HepG2 (cell line): ENCODE measurements around the gene SLC39A3. TPM values are rescaled to one million over a fixed set of nuclear protein-coding genes. Genes with fewer than 3 reads are reported as not detected.

ENCODE experiments used
- ATAC-seq: fragments of 200-7000 bp; cut with Tn5 transposase; 3 replicates; pipeline ENCODE4 v1.9.1; 2020; ENCODE audit warnings: mild to moderate bottlenecking, moderate library complexity
- BruUV-seq: library from RNA; stranded (reverse); fragments of 400-500 nt; replicated peaks from 2 replicates; lab custom pipeline; 2021; lab: Mats Ljungman, UMichigan
- CTCF ChIA-PET: fragments of 300-600 bp; formaldehyde crosslinking; extraction: SDS; loops from one replicate; lab custom pipeline; 2021; ENCODE audit warnings: low total read pairs, inconsistent platforms, low intra/inter-chr PET ratio; lab: Yijun Ruan, JAX
- POLR2A ChIA-PET: fragments of 350-600 bp; sonication (Branson Sonifier 250); formaldehyde crosslinking; loops from one replicate; lab custom pipeline; 2020; ENCODE audit warnings: antibody characterized with exemption, inconsistent platforms; lab: Yijun Ruan, JAX
- DNase-seq: peaks from one replicate; pipeline ENCODE4 v3.0.0-alpha.2; 2015; ENCODE audit warnings: low spot score
- FAIRE-seq: peaks from 3 replicates; lab custom pipeline; 2011; peaks lifted over from hg19 to GRCh38; lab: Jason Lieb, UNC
- H2AFZ ChIP-seq: one replicate; pipeline ENCODE4 v1.6.1; 2011; ENCODE audit warnings: low read length, inconsistent platforms
- H3K27ac ChIP-seq: fragments of 300-600 bp; 3 replicates; pipeline ENCODE4 v1.8.0; 2011; ENCODE audit warnings: mixed run types, mild to moderate bottlenecking, mixed read lengths, low read length, inconsistent platforms; ENCODE audit not compliant: insufficient read depth; ENCODE audit errors: extremely low read length
- H3K27me3 ChIP-seq, 2 experiments: fragments of 200-600 bp in 1 of 2; 2 replicates in 1 of 2; 3 replicates in 1 of 2; pipeline versions ENCODE4 v1.6.0 to v1.8.0; 2011; ENCODE audit warnings: low read length in 2 of 2, mild to moderate bottlenecking in 2 of 2, moderate library complexity in 2 of 2, inconsistent platforms in 1 of 2; ENCODE audit not compliant: insufficient read depth in 2 of 2, control insufficient read depth in 1 of 2
- H3K36me3 ChIP-seq, 2 experiments: fragments of 200-600 bp in 1 of 2; replicated peaks in 1 of 2; 2 replicates in 1 of 2; 3 replicates in 1 of 2; pipeline versions ENCODE4 v1.5.1 to v1.8.0; 2011; ENCODE audit warnings: low read length in 2 of 2, inconsistent platforms in 1 of 2; ENCODE audit not compliant: insufficient read depth in 2 of 2, control insufficient read depth in 1 of 2
- H3K4me1 ChIP-seq: 2 replicates; pipeline ENCODE4 v1.5.1; 2012; ENCODE audit warnings: low read length, inconsistent platforms; ENCODE audit not compliant: insufficient read depth
- H3K4me2 ChIP-seq: 2 replicates; pipeline ENCODE4 v1.6.0; 2011; ENCODE audit warnings: low read depth, low read length, inconsistent platforms
- H3K4me3 ChIP-seq, 3 experiments: fragments of 200-600 bp in 1 of 3; sonication (generic), shearing (Covaris generic) in 1 of 3; replicated peaks in 1 of 3; 2 replicates each; pipeline ENCODE4 v1.5.1; 2011 to 2016; ENCODE audit warnings: low read length in 3 of 3, inconsistent platforms in 2 of 3, low read depth in 2 of 3, mild to moderate bottlenecking in 2 of 3, control low read depth in 1 of 3, mixed read lengths in 1 of 3; ENCODE audit not compliant: insufficient read depth in 1 of 3
- H3K79me2 ChIP-seq: one replicate; pipeline ENCODE4 v1.6.1; 2011; ENCODE audit warnings: low read length, inconsistent platforms; ENCODE audit not compliant: insufficient read depth
- H3K9ac ChIP-seq: 2 replicates; pipeline ENCODE4 v1.6.0; 2011; ENCODE audit warnings: mild to moderate bottlenecking, low read depth, low read length, inconsistent platforms; ENCODE audit not compliant: insufficient read depth
- H3K9me3 ChIP-seq: 2 replicates; pipeline ENCODE4 v1.5.1; 2012; ENCODE audit warnings: mild to moderate bottlenecking, low read length
- H4K20me1 ChIP-seq: 2 replicates; pipeline ENCODE4 v1.6.0; 2011; ENCODE audit warnings: inconsistent platforms, mild to moderate bottlenecking, low read length, moderate library complexity; ENCODE audit not compliant: insufficient read depth
- ETV5 ChIP-seq: IDR thresholded peaks from 2 replicates; pipeline ENCODE4 v1.6.1; 2018; ENCODE audit warnings: missing biosample characterization, missing genetic modification reagents, inconsistent platforms, borderline replicate concordance
- NR3C1 ChIP-seq: sonication (generic); formaldehyde crosslinking; IDR thresholded peaks from 2 replicates; pipeline ENCODE4 v1.4.0; 2020; ENCODE audit warnings: missing genetic modification reagents
- RARA ChIP-seq: IDR thresholded peaks from 2 replicates; pipeline ENCODE4 v1.6.1; 2016; ENCODE audit warnings: missing genetic modification reagents, missing compliant biosample characterization
- SAP130 ChIP-seq: IDR thresholded peaks from 2 replicates; pipeline ENCODE4 v1.6.1; 2016; ENCODE audit warnings: low read depth
- ZBTB38 ChIP-seq: sonication (generic); formaldehyde crosslinking; IDR thresholded peaks from 2 replicates; pipeline ENCODE4 v1.5.1; 2020; ENCODE audit warnings: mild to moderate bottlenecking, missing genetic modification reagents
- ZMYM3 ChIP-seq: sonication (generic); formaldehyde crosslinking; IDR thresholded peaks from 2 replicates; pipeline ENCODE4 v1.5.1; 2020; ENCODE audit warnings: mild to moderate bottlenecking, missing genetic modification reagents
- ZNF124 ChIP-seq: sonication (generic); formaldehyde crosslinking; IDR thresholded peaks from 2 replicates; pipeline ENCODE4 v1.4.0; 2020; ENCODE audit warnings: missing genetic modification reagents
- ZNF224 ChIP-seq: sonication (generic); formaldehyde crosslinking; IDR thresholded peaks from 2 replicates; pipeline ENCODE4 v1.5.0; 2020; ENCODE audit warnings: mild to moderate bottlenecking, missing genetic modification reagents
- ZNF232 ChIP-seq: sonication (generic); formaldehyde crosslinking; IDR thresholded peaks from 2 replicates; pipeline ENCODE4 v1.4.0; 2020; ENCODE audit warnings: missing genetic modification reagents, borderline replicate concordance
- ZNF33B ChIP-seq: sonication (generic); formaldehyde crosslinking; IDR thresholded peaks from 2 replicates; pipeline ENCODE4 v1.5.1; 2020; ENCODE audit warnings: mild to moderate bottlenecking, missing genetic modification reagents
- ZNF672 ChIP-seq: sonication (generic); formaldehyde crosslinking; IDR thresholded peaks from 2 replicates; pipeline ENCODE4 v1.8.1; 2022; ENCODE audit warnings: missing genetic modification reagents
- WGBS: methylation state at CpG from one replicate; pipeline ENCODE4 v1.1.6; 2017; ENCODE audit warnings: low lambda C conversion rate; 5-methylcytosine and 5-hydroxymethylcytosine counted together
- in situ Hi-C: cut with HindIII; loops from 2 replicates; pipeline ENCODE4 v1.10.0; 2017; ENCODE audit warnings: low pct_unique_long_range_greater_than_20kb; ENCODE audit not compliant: extremely low pct_ligation_motif_present
- intact Hi-C: fragments of 100-400 bp; cut with micrococcal nuclease; formaldehyde crosslinking; loops from one replicate; pipeline ENCODE4 v1.10.0; 2022; ENCODE audit not compliant: unreplicated experiment
- polyA plus RNA-seq, 8 experiments: library from polyadenylated mRNA; depleted of rRNA in 3 of 8; stranded (reverse) in 7 of 8; unstranded in 1 of 8; fragments of >200 nt; fragmentation: Illumina TruSeq in 4 of 8; extraction: Trizol in 4 of 8; gene quantifications; 2 replicates each; pipeline versions ENCODE4 v1.2.1 to v1.2.3, GENCODE V29; 2011 to 2016; ENCODE audit warnings: low read depth in 4 of 8, missing spikeins in 1 of 8, mixed read lengths in 1 of 8; ENCODE audit not compliant: insufficient read depth in 1 of 8
- total RNA-seq, 5 experiments: library from RNA; depleted of rRNA; stranded (reverse); fragments of >200 nt; fragmentation: Illumina TruSeq; extraction: Trizol; gene quantifications; 2 replicates each; pipeline ENCODE4 v1.2.3, GENCODE V29; 2016; ENCODE audit warnings: low read depth in 1 of 5
- TF ChIP-seq, protein P1 (sequence below): IDR thresholded peaks from 2 replicates; pipeline ENCODE4 v1.4.0; 2020; ENCODE audit warnings: mild to moderate bottlenecking, missing genetic modification reagents
- TF ChIP-seq, protein P2 (sequence below): sonication (generic); formaldehyde crosslinking; IDR thresholded peaks from 2 replicates; pipeline ENCODE4 v1.4.0; 2020; ENCODE audit warnings: missing genetic modification reagents, mild to moderate bottlenecking, borderline replicate concordance
- TF ChIP-seq, protein P3 (sequence below): sonication (generic); formaldehyde crosslinking; IDR thresholded peaks from 2 replicates; pipeline ENCODE4 v1.8.0; 2022; ENCODE audit warnings: mild to moderate bottlenecking, missing genetic modification reagents

The SLC39A3 gene
- total and polyA plus RNA-seq, 2 of the 13 experiments (the other 11 are each of a cell fraction or from before 2014, with no cell fraction given), result 33.6 to 41.6 TPM

DNA sequence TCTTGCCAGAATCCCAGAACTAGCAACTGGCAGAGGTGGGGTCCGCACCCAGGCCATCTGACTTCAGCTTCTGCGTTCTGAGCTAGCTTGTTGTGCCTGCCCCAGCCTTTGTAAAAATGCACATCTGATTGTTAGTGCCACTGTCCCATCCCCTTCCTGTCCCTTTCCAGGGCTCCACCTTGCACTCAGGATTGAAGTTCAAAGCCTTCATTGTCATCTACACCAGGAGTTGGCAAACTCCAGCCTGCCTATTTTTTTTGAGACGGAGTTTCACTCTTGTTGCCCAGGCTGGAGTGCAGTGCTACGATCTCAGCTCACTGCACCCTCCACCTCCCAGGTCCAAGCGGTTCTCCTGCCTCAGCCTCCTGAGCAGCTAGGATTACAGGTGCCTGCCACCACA is 48.4 kb upstream of the SLC39A3 start (continued):
- peak; percentile 42 for TF ChIP-seq SAP130 (CRISPR knock-in tag)
- TF ChIP-seq ZMYM3 (CRISPR knock-in tag), result no peak
- TF ChIP-seq ZNF33B (CRISPR knock-in tag), result no peak
- TF ChIP-seq RARA (CRISPR knock-in tag), result peak; percentile 53; the same call in 1 of the 2 replicates
- TF ChIP-seq ETV5 (CRISPR knock-in tag), result peak; percentile 31; the same call in 1 of the 2 replicates
- TF ChIP-seq ZBTB38 (CRISPR knock-in tag), result 0 out of 2 replicates have a peak, but pooled peaks have one; percentile 29
- TF ChIP-seq ZNF124 (CRISPR knock-in tag), result no peak

DNA sequence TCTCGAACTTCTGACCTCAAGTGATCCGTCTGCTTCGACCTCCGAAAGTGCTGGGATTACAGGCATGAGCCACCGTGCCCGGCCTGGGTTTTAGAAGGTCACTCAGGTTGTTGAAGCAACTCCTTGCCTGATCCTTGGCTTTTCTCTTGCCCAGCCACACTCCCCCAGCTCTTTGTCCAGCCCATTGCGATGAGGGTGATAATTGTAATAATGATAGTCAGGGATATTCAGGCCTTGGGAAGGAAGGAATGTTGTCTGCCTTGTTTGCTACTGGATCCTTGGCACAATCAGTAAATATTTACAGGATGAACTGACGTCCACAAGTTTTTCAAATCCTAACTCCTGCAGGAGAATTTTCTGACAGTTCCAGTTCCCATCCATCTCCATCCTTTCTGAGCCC is 47.3 kb upstream of the SLC39A3 start:
- in situ Hi-C loops, result no loop called here
- Histone ChIP-seq H4K20me1 (peaks cover 15% of the 10 kb centered on the region), H2AFZ (no peak overlapping the region), H3K27me3 (no peaks in the 10 kb centered on the region; a peak in 1 of 5 replicates), H3K27ac (no peak overlapping the region), H3K9ac (no peak overlapping the region), H3K4me3 (no peak overlapping the region), H3K36me3 (peaks cover 1 to 13% of the 10 kb centered on the region in 2 experiments; a peak in 2 of 5 replicates), H3K79me2 (peaks cover 44% of the 10 kb centered on the region), H3K4me1 (peaks cover 76% of the 10 kb centered on the region), H3K4me2 (peak overlapping the region; percentile 38; the same call in 1 of the 2 replicates), H3K9me3 (no peaks in the 10 kb centered on the region)
- CTCF ChIA-PET, result no interaction called here
- no TSS peak for BruUV-seq
- WGBS, result 84% methylated on average over 8 of the region's 8 CpGs
- DNase-seq (no peak), ATAC-seq (no peak), FAIRE-seq (no peak)
- POLR2A ChIA-PET, result interaction anchor here (1.2 to 2.2 kb wide), 2 partner anchors 24 to 80 kb away, joined by 3 to 6 read pairs; partner anchors contain the start of gene ZNF556
- intact Hi-C loops, result no loop called here
- no peak for TF ChIP-seq ZNF232 (CRISPR knock-in tag)
- TF ChIP-seq, protein P1, sequence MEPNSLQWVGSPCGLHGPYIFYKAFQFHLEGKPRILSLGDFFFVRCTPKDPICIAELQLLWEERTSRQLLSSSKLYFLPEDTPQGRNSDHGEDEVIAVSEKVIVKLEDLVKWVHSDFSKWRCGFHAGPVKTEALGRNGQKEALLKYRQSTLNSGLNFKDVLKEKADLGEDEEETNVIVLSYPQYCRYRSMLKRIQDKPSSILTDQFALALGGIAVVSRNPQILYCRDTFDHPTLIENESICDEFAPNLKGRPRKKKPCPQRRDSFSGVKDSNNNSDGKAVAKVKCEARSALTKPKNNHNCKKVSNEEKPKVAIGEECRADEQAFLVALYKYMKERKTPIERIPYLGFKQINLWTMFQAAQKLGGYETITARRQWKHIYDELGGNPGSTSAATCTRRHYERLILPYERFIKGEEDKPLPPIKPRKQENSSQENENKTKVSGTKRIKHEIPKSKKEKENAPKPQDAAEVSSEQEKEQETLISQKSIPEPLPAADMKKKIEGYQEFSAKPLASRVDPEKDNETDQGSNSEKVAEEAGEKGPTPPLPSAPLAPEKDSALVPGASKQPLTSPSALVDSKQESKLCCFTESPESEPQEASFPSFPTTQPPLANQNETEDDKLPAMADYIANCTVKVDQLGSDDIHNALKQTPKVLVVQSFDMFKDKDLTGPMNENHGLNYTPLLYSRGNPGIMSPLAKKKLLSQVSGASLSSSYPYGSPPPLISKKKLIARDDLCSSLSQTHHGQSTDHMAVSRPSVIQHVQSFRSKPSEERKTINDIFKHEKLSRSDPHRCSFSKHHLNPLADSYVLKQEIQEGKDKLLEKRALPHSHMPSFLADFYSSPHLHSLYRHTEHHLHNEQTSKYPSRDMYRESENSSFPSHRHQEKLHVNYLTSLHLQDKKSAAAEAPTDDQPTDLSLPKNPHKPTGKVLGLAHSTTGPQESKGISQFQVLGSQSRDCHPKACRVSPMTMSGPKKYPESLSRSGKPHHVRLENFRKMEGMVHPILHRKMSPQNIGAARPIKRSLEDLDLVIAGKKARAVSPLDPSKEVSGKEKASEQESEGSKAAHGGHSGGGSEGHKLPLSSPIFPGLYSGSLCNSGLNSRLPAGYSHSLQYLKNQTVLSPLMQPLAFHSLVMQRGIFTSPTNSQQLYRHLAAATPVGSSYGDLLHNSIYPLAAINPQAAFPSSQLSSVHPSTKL, result no peak
- no peak for TF ChIP-seq NR3C1 (CRISPR knock-in tag)
- no peak for TF ChIP-seq ZNF672 (CRISPR knock-in tag)
- TF ChIP-seq, protein P2, sequence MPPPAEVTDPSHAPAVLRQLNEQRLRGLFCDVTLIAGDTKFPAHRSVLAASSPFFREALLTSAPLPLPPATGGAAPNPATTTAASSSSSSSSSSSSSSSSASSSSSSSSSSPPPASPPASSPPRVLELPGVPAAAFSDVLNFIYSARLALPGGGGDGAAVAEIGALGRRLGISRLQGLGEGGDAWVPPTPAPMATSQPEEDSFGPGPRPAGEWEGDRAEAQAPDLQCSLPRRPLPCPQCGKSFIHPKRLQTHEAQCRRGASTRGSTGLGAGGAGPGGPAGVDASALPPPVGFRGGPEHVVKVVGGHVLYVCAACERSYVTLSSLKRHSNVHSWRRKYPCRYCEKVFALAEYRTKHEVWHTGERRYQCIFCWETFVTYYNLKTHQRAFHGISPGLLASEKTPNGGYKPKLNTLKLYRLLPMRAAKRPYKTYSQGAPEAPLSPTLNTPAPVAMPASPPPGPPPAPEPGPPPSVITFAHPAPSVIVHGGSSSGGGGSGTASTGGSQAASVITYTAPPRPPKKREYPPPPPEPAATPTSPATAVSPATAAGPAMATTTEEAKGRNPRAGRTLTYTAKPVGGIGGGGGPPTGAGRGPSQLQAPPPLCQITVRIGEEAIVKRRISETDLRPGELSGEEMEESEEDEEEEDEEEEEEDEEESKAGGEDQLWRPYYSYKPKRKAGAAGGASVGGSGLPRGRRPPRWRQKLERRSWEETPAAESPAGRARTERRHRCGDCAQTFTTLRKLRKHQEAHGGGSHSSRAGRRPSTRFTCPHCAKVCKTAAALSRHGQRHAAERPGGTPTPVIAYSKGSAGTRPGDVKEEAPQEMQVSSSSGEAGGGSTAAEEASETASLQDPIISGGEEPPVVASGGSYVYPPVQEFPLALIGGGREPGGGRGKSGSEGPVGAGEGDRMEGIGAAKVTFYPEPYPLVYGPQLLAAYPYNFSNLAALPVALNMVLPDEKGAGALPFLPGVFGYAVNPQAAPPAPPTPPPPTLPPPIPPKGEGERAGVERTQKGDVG (CRISPR knock-in tag), result no peak
- TF ChIP-seq ZNF224 (CRISPR knock-in tag), result no peak
- TF ChIP-seq, protein P3, sequence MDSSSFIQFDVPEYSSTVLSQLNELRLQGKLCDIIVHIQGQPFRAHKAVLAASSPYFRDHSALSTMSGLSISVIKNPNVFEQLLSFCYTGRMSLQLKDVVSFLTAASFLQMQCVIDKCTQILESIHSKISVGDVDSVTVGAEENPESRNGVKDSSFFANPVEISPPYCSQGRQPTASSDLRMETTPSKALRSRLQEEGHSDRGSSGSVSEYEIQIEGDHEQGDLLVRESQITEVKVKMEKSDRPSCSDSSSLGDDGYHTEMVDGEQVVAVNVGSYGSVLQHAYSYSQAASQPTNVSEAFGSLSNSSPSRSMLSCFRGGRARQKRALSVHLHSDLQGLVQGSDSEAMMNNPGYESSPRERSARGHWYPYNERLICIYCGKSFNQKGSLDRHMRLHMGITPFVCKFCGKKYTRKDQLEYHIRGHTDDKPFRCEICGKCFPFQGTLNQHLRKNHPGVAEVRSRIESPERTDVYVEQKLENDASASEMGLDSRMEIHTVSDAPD (CRISPR knock-in tag), result no peak
